ENCODE measurements around the gene OGDH.
"Not testable (repeated sequence)": the region's sequence is repeated elsewhere in the genome, so short reads cannot be mapped to it uniquely, and the experiment has no call there.

Gene OGDH

GRCh38 chr7:44706788-44707557 is 100.5 kb downstream of the OGDH start:
- no peak for DNase-seq (ENCODE audit: low read depth)

GRCh38 chr7:44707558-44708230 is 101.3 kb downstream of the OGDH start:
- DNase-seq (ENCODE audit: low read depth) = no peak

- DNase-seq (ENCODE audit: low read depth) = no peak
Observed at GRCh38 chr7:44709011-44709915, 102.8 kb downstream of the OGDH start.

GRCh38 chr7:44709945-44710596 is 103.6 kb downstream of the OGDH start:
- no peak for DNase-seq (ENCODE audit: low read depth)

- DNase-seq (ENCODE audit: low read depth) = no peak
Observed at GRCh38 chr7:44711528-44711927, 105.1 kb downstream of the OGDH start.

- no peak for DNase-seq (ENCODE audit: low read depth)
Observed at GRCh38 chr7:44712012-44712411, 105.6 kb downstream of the OGDH start.

GRCh38 chr7:44713141-44713540 is 106.7 kb downstream of the OGDH start:
- DNase-seq (ENCODE audit: low read depth) = no peak

- no peak for DNase-seq (ENCODE audit: low read depth)
Observed at GRCh38 chr7:44713680-44714335, 107.4 kb downstream of the OGDH start.

- no peak for DNase-seq (ENCODE audit: low read depth)
Observed at GRCh38 chr7:44716205-44716604, 109.8 kb downstream of the OGDH start.

- no peak for DNase-seq (ENCODE audit: low read depth)
Observed at GRCh38 chr7:44720301-44720700, 113.9 kb downstream of the OGDH start.

- DNase-seq (ENCODE audit: low read depth) = no peak
Observed at GRCh38 chr7:44724276-44724675, 117.8 kb downstream of the OGDH start.

GRCh38 chr7:44726250-44726649 is 119.8 kb downstream of the OGDH start:
- DNase-seq (ENCODE audit: low read depth) = not testable (repeated sequence)

GRCh38 chr7:44727158-44727936 is 120.9 kb downstream of the OGDH start:
- no peak for DNase-seq (ENCODE audit: low read depth)

GRCh38 chr7:44727937-44728262 is 121.5 kb downstream of the OGDH start:
- DNase-seq (ENCODE audit: low read depth) = no peak

GRCh38 chr7:44729949-44730590 is 123.6 kb downstream of the OGDH start:
- no peak for DNase-seq (ENCODE audit: low read depth)

- not testable (repeated sequence) for DNase-seq (ENCODE audit: low read depth)
Observed at GRCh38 chr7:44732971-44733370, 126.5 kb downstream of the OGDH start.

- no peak for DNase-seq (ENCODE audit: low read depth)
Observed at GRCh38 chr7:44733708-44734481, 127.5 kb downstream of the OGDH start.

GRCh38 chr7:44735403-44736165 is 129.2 kb downstream of the OGDH start:
- no peak for DNase-seq (ENCODE audit: low read depth)

GRCh38 chr7:44736896-44737295 is 130.5 kb downstream of the OGDH start:
- DNase-seq (ENCODE audit: low read depth) = no peak
